Ishikawa (cell line): ENCODE results near the gene CHMP1B.

Source experiments
- CEBPB ChIP-seq: IDR thresholded peaks from 2 replicates; pipeline ENCODE4 v1.6.1; 2012
- CREB1 ChIP-seq: IDR thresholded peaks from 2 replicates; pipeline ENCODE4 v1.6.1; 2012; ENCODE audit warnings: low read depth
- EGR1 ChIP-seq: IDR thresholded peaks from 2 replicates; pipeline ENCODE4 v1.6.1; 2012
- EP300 ChIP-seq: IDR thresholded peaks from 2 replicates; pipeline ENCODE4 v1.6.1; 2012; ENCODE audit warnings: borderline replicate concordance
- FOXM1 ChIP-seq: IDR thresholded peaks from 2 replicates; pipeline ENCODE4 v1.6.1; 2012; ENCODE audit warnings: low read depth, borderline replicate concordance
- NFIC ChIP-seq: IDR thresholded peaks from 2 replicates; pipeline ENCODE4 v1.6.1; 2012
- RAD21 ChIP-seq: IDR thresholded peaks from 2 replicates; pipeline ENCODE4 v1.6.1; 2012; ENCODE audit warnings: low read depth
- TAF1 ChIP-seq: IDR thresholded peaks from 2 replicates; pipeline ENCODE4 v1.6.1; 2012; ENCODE audit warnings: low read depth, mild to moderate bottlenecking
- TCF12 ChIP-seq: IDR thresholded peaks from 2 replicates; pipeline ENCODE4 v1.6.1; 2012; ENCODE audit warnings: low read depth
- TEAD4 ChIP-seq: IDR thresholded peaks from 2 replicates; pipeline ENCODE4 v1.6.1; 2012
- YY1 ChIP-seq: IDR thresholded peaks from 2 replicates; pipeline ENCODE4 v1.6.1; 2012; ENCODE audit warnings: low read depth
- ZBTB7A ChIP-seq: IDR thresholded peaks from 2 replicates; pipeline ENCODE4 v1.6.1; 2012; ENCODE audit warnings: low read depth
- TF ChIP-seq, protein P1 (sequence below): IDR thresholded peaks from 2 replicates; pipeline ENCODE4 v1.6.1; 2012
- TF ChIP-seq, protein P2 (sequence below): IDR thresholded peaks from 2 replicates; pipeline ENCODE4 v1.6.1; 2012
- TF ChIP-seq, protein P3 (sequence below): IDR thresholded peaks from 2 replicates; pipeline ENCODE4 v1.6.1; 2012; ENCODE audit warnings: low read depth, mild to moderate bottlenecking

The CHMP1B gene

DNA sequence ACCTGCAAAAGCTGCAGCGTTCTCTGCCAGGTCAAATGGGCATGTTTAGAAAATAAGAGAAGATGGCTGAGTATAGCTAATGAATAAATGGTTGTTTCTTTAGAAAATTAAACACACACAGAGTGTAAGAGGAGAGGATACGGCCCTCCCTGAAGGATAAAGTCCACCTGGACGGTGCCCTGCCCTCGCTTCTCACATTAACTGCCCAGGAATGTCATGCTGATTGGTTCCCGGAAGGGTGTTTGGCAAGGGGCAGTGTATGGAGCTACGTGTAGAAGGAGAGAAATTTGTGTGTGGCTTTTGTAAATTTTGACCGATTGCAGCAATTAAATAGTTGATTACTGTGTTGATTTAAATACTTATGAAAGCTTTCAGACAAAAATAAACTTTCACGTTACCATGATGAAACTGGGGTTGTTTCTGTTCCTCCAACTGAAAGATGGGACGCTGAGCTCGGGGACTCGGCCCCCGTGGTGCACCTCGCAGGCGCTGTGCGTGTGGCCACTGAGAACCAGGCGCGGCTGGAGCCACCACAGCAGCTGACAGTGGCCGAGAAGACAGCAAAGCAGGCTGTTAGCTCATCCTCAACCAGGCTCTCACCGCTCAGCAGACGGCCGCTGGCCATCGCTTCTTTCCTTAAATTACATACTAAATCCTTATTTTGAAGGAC is 34.2 kb downstream of the CHMP1B start:
- TF ChIP-seq, protein P1, sequence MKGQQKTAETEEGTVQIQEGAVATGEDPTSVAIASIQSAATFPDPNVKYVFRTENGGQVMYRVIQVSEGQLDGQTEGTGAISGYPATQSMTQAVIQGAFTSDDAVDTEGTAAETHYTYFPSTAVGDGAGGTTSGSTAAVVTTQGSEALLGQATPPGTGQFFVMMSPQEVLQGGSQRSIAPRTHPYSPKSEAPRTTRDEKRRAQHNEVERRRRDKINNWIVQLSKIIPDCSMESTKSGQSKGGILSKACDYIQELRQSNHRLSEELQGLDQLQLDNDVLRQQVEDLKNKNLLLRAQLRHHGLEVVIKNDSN = no peak
- TF ChIP-seq, protein P2, sequence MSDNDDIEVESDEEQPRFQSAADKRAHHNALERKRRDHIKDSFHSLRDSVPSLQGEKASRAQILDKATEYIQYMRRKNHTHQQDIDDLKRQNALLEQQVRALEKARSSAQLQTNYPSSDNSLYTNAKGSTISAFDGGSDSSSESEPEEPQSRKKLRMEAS = no peak
- TF ChIP-seq FOXM1 (no peak), EP300 (no peak), TEAD4 (no peak), NFIC (no peak), ZBTB7A (no peak), CEBPB (no peak), CREB1 (no peak), TAF1 (no peak), TCF12 (no peak), EGR1 (no peak), YY1 (no peak), RAD21 (no peak)
- TF ChIP-seq, protein P3, sequence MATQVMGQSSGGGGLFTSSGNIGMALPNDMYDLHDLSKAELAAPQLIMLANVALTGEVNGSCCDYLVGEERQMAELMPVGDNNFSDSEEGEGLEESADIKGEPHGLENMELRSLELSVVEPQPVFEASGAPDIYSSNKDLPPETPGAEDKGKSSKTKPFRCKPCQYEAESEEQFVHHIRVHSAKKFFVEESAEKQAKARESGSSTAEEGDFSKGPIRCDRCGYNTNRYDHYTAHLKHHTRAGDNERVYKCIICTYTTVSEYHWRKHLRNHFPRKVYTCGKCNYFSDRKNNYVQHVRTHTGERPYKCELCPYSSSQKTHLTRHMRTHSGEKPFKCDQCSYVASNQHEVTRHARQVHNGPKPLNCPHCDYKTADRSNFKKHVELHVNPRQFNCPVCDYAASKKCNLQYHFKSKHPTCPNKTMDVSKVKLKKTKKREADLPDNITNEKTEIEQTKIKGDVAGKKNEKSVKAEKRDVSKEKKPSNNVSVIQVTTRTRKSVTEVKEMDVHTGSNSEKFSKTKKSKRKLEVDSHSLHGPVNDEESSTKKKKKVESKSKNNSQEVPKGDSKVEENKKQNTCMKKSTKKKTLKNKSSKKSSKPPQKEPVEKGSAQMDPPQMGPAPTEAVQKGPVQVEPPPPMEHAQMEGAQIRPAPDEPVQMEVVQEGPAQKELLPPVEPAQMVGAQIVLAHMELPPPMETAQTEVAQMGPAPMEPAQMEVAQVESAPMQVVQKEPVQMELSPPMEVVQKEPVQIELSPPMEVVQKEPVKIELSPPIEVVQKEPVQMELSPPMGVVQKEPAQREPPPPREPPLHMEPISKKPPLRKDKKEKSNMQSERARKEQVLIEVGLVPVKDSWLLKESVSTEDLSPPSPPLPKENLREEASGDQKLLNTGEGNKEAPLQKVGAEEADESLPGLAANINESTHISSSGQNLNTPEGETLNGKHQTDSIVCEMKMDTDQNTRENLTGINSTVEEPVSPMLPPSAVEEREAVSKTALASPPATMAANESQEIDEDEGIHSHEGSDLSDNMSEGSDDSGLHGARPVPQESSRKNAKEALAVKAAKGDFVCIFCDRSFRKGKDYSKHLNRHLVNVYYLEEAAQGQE = no peak

DNA sequence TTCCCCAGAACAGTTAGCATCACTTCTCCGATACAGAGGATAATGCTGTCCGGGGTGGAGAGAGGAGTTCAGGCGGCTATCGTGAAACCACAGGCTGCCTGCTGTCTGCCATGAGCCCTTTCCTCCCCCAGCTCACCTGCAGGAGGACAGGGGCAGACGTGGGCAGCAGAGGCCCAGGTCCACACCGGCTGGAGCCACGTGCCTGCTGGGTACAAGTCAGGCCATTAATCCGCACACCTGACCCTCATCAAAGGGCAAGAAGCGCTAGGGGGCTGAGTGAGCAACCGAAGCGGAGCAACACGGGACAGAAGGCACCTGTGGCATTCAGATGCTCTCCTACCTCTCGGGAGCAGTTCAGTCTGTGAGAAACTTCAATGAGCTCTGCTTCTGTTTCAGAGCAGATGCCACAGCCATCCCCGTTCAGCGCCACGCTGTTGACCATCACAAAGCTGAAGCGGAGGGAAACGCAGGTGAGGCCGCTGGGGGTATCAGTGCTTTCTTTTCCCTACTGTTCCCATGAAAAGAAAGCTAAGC is 35.4 kb downstream of the CHMP1B start:
- TF ChIP-seq EGR1 = no peak
- TF ChIP-seq TEAD4 = no peak
- TF ChIP-seq, protein P2 = no peak
- TF ChIP-seq CREB1 = no peak

DNA sequence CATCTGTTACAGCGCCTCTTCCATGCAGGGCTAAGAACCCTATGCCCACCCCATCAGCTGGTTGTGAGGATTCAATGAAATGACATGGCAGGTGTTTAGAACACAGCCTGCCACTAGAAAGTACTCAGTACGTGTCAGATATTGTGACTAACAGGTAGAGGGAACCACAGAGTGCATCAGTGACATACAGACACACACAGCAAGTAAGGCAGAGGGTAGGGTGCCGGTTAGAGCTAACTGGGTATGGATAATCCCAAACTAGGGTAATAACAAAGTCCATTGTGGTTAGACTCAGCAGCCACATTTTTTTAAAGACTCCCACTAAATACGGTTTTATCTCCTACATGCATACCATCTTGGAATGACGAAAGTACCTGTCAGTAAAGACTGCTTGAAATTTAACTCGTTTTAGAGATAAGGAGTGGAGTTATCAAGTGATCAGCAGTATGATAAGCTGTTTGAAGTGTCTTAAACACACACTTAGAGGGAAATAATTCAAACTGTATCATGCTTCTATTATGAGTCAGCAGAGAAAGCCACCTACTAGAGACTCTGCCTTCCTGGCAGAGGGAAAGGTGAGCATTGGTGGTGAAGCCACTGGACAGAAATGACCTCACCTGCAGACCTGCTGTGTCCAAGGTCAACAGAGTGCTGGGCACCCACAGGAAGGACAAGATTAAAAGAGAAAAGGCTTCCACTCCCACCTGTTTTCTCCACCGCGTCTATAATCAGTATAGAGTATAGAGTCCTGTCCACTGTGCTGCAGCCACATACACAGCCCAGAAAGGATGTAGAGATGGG is 36.3 kb downstream of the CHMP1B start:
- TF ChIP-seq NFIC (no peak), RAD21 (no peak), TEAD4 (no peak)
- TF ChIP-seq, protein P3 = no peak

DNA sequence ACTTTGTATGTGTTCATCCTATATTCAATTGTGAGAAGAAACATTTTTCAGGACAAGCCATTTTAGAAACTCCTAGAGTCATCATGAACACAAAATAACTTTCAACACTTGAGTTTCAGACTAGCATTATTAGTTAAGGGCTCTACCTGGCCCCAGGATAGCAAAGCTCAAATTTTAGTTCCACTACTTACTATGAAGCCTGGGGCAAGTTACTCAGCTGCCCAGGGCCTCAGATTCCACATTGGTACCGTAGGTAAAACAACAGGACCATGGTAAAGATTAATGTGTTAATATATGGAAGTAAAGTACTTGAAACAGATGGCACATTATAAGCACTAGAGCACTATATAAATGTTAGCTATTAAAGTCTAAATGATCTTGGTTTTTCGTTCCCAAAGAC is 37.5 kb downstream of the CHMP1B start:
- TF ChIP-seq, protein P2 = no peak
- TF ChIP-seq CREB1 (no peak), EP300 (no peak), YY1 (no peak), TEAD4 (no peak)
- TF ChIP-seq, protein P3 = no peak

DNA sequence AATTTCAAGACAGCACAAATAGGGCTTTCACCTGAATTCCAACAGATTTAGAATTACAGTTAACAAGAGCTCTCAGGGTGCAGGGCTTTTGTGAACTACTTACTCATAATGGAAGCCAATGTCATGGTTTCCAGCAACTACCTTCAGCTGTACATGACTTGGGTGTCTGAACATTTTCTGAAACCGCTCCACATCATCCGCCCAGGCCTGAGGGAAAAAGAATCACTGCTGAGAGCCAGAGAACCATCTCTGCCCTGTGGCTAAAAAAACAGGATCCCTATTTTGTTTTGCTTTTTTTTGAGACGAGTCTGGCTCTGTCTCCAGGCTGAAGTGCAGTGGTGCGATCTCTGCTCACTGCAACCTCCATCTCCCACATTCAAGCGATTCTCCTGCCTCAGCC is 38.1 kb downstream of the CHMP1B start:
- TF ChIP-seq YY1 (no peak), NFIC (no peak), CREB1 (no peak), FOXM1 (no peak), TEAD4 (no peak), EP300 (no peak), EGR1 (no peak), TCF12 (no peak)
- TF ChIP-seq, protein P2 = no peak
- TF ChIP-seq, protein P1 = no peak
